SW 1271 (cell line): ENCODE data around the gene MKI67.
"Not testable (repeated sequence)": the region's sequence is repeated elsewhere in the genome, so short reads cannot be mapped to it uniquely, and the experiment has no call there.

Experiments used
- DNase-seq, 2 experiments: peaks; one replicate each; lab custom pipeline; 2025; lab: John Stamatoyannopoulos, UW

The MKI67 gene

DNA sequence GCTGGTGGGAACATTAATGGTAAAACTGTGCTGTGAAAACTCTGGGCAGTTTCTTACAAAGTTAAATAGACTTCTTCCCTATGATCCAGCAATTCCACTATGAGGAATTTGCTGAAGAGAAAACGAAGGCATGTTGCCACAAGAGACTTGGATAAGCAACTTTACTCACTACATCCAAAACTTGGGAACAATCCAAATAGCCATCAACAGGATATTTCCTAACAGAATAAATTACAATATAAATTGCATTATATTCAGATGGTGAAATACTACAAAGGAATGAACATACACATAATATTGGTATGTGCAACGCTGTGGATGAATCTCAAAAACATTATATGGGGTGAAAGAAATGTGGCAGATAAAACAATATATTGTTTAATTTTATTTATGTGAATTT is 21.4 kb upstream of the MKI67 start:
- no peak for DNase-seq

DNA sequence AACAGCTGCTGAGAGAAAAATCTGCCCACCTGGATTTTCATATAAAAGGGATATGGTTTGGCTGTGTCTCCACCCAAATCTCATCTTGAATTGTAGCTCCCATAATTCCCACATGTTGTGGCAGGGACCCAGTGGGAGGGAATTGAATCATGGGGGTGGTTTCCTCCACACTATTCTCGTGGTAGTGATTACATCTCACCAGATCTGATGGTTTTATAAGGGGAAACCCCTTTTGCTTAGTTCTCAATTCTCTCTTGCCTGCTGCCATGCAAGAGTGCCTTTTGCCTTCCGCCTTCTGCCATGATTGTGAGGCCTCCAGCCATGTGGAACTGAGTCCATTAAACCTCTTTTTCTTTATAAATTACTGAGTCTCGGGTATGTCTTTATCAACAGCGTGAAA is 20.8 kb upstream of the MKI67 start:
- DNase-seq: no peak

DNA sequence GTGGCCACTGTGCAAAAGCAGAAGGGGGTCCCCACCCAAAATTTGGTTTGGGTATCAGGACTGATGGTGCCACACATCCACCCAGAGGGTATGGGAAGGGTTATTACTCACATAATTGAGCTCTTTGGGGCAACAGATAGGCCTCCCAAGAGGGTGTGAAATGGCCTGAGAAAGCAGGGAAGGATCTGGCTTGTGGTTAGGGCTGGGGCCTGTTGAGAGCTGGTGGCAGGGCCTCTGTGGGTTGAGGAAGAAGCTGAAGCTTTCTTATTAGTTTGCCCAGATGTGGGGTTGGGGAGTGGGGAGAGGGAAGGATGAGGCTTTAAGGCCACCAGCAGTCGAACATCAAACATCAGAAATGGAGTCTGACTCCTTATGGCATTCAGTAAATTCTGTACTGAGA is 18.3 kb upstream of the MKI67 start:
- DNase-seq: no peak

DNA sequence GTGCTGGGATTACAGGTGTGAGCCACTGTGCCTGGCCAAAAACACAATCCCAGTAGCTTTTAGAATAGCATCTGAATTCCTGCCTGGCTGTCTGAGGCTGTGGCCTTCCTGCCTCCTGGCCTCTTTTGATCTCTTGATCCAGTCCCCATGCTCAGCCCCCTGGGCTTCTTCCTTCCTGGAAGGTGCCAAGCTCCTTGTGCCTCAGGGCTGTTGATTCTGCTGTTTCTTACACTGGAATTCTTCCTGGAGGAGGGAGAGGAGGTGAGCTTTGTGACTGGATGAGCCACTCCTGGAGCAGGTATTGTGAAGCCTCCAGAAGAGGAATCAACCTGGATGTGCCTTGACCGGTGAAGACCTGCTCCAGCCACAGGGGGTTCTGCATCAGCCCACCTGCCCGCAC is 17.3 kb upstream of the MKI67 start:
- no peak for DNase-seq

DNA sequence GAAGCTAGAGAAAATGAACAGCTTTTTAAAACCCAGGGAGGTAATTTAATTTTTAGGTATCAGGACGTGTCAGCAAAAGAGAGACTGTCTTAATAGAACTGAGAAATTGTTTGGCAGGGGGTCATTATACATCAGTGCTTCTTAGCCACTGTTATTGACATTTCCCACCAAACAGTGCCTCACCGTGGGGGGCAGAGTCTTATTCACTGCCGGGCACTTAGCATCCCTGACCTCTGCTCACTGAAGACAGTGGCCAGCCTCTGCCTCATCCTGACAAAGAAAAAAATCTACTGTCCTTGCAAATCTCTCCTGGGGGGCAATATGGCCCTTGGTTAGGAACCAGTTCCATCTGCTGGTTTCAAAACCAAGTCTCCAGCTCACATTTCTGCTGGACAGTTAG is 14.2 kb upstream of the MKI67 start:
- no peak for DNase-seq

DNA sequence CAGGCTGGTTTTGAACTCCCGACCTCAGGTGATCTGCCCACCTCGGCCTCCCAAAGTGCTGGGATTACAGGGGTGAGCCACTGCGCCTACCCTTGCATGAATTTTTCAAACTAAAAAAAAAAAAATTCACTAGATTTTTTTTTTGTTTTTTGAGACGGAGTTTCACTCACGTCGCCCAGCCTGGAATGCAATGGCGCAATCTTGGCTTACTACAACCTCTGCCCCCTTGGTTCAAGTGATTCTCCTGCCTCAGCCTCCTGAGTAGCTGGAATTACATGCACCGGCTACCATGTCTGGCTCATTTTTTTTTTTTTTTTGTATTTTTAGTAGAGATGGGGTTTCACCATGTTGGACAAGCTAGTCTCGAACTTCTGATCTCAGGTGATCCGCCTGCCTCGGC is 12.2 kb upstream of the MKI67 start:
- not testable (repeated sequence) for DNase-seq

DNA sequence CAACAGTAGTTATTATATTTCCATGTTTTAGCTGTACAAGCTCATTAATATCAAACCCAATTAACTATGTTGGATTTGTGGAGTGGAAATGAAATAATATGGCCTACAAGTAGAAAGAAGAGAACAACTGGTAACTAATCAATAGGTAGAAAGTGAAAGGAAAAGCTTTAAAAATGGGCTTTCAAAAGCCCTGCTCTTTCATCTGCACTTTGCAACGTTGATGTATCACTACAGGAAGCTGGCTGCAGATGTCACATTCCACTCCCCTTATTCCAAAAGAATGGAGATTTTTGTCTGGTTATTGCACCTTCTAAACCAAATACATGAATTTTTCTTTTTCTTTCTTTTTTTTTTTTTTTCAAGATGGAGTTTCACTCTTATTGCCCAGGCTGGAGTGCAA is 11.7 kb upstream of the MKI67 start:
- DNase-seq: no peak

DNA sequence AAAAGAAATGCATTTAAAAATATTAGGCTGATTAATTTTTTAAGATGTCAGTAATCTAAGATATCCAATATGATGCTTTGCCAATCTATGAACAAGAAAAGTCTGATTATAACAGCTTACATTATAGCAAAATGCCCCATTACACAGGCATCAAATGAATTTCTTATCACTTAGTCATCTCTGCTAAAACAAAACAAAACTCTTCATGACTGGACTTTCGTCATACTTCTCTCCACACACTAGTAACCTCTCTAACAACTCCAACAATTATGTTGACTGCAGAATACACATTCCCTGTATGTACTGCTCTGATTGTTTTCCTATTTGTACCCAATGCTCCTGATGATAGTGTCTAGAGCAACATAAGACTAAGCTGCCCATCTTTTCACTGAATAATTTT is 3.8 kb upstream of the MKI67 start:
- peak in 1 of 2 experiments; percentile 39 for DNase-seq

DNA sequence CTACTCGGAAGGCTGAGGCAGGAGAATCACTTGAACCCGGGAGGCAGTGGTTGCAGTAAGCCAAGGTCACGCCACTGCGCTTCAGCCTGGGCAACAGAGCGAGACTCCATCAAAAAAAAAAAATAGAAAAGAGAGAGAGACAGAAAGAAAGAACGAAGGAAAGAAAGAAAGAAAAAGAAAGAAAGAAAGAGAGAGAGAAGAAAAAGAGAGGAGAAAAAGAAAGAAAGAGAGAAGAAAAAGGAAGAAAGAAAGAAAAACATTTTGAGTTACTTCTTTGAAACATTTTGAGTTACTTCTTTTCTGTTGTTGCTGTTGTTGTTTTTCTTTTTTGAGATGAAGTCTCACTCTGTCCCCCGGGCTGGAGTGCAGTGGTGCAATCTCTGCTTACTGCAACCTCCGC is 2.4 kb upstream of the MKI67 start:
- DNase-seq: no peak

DNA sequence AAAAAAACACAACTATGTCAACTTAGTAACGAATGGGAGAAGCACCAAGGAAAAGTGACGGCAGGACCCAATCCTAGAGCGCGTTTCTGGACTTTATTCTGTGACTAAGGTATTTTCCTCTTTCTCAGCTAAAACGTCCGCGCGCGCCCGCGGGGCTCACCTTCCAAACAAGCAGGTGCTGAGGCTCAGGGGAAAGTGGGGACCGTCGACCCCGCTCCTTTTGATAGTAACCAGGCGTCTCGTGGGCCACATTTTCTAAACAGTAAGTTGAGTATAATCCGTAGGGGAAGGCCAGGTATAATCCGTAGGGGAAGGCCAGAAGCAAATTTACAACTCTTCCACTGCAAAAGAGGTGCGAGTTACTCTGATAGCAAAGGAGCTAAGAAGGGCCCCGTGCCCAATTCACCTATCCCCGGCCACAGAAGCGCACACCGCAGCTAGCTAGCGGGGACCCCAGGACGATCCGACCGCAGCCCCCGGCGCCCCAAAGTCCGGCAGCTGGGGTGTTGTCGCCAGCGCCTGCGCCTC is 743 bp downstream of the MKI67 start:
- no peak for DNase-seq

DNA sequence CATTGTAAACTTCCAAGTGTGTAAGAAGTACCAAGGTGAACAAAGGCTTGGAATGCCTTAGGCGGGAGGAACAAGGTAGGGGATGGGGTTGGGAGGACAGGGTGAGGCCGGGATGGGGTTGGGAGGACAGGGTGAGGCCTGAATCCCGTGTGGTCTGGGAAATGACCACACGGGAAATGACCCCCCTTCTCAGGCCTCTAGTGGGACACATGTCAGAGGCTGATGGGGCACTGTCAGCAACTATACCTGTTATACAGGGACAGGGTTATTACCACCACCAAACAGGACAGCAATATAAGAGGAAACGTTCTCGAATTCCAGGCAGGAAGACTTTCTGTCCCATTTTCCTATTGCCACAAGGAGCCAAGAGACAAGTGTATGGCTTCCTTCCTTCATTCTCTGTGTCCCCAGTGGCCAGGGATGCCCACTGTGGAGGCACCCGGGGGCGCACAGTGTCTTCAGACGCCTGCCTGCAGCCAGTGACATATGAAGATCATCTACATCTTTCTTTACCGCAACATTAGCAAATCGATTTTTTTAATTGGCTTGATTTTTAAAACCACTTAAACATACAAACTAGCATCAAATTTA is 1.3 kb downstream of the MKI67 start:
- no peak for DNase-seq

DNA sequence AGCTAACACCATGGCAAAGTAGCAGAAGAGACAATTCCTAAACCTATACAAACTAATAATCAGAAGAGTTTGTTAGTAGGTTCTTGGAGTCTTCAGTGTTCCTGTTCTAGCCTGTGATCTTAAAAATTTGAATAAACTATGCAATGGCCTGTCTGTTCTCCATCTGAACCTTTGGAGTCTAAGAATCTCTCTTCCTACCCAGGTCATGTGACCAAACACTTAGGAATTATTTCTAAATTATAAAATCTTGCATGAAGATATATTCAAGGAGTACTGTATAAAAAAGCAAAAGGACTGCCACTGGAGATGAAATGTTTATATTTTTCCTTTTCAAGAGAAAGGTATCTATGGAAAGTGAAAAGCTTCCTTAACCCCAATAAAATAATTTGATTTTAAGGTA is 2.4 kb downstream of the MKI67 start:
- DNase-seq: no peak

DNA sequence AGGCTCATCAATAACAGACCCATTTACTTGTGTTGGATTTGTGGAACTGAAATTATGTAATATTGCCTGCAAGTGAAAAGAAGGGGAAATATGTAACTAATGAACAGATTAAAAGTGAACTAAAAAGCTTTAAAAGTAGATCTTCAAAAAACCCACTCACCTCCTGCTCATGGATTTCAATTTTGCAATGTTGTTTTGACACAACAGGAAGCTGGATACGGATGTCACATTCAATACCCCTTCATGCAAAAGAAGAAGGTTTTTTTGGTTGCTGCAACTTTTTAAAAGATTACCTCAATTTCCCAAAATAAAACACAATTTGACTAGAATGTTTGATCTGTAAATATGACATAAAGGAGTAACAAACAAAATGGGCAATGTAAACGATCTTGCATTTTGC is 3.3 kb downstream of the MKI67 start:
- DNase-seq: no peak

DNA sequence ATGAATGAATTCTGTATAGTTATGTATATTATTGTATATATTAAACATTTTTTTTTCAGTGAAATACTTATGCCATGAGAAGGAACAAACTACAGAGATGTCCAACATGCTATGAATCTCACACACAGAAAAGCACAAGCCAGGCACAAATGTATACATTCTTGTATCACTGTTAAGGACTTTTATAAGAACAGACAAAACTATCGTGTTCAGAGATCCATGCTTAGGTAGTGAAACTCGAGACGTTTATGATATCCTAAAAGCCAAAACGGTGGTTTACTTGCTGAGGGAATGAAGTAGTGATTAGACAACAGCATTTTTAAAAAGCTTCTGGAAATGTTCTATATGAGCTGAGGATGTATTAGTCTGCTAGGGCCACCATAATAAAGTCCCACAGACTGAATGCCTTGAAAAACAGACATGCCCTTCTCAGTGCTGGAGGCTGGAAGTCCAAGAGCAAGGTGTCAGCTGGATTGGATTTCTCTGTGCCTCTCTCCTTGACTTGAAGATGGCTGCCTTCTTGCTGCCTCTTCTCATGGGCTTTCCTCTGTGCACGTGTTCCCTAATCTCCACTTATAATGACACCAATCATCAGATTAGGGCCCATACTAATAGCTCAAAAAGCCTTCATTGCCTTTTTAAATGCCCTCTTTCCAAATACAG is 4.3 kb downstream of the MKI67 start:
- no peak for DNase-seq

DNA sequence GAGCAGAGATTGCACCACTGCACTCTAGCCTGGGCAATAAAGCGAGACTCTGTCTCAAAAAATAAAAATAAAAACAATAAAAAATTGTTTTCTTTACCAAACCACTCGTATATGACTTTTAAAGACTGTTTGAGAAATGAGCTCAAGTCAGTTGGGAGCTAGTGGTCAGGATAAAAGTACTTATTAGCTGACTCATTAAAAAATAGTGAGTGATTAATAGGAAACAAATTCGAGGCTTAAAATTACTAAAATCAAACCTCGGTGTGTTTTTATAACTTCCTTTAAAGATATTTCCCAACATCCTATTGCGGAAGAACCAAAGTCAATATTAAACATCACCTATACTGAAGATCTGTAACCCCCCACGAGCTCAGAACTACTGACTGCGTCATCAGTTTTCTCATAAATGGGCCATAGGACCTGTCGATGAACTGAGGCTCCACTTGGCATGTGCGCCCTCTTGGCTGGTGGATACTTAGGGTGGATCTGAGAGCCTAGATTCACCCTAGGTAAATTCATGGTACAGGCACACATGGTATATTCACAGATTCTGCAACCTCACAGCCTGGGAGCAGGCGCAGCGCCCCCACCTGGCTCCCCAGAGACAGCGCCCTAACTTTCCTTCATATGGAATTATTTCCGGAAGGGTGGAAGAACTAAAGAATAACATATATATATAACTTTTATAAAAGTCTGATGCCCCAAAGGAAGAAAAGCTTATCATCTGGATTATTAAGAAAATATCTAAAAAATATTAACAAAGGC is 9.2 kb downstream of the MKI67 start:
- no peak for DNase-seq

DNA sequence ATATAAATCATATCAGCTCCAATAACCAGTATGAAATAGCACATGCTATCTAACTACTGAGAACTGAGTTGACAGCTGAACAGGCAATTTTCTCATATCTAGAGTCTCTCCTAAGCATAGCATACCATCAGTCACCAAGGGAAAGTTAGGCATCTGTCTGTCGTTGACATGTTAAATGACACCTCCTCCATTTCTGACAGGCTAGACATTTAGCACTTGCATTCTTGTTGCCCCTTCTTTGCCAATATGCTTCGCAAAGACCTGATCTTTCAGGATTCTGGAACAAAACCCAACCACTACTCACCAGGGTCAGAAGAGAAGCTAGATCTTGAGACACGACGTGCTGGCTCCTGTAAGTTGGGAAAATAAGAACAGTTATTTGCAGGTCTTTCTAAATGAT is 10.0 kb downstream of the MKI67 start:
- no peak for DNase-seq

DNA sequence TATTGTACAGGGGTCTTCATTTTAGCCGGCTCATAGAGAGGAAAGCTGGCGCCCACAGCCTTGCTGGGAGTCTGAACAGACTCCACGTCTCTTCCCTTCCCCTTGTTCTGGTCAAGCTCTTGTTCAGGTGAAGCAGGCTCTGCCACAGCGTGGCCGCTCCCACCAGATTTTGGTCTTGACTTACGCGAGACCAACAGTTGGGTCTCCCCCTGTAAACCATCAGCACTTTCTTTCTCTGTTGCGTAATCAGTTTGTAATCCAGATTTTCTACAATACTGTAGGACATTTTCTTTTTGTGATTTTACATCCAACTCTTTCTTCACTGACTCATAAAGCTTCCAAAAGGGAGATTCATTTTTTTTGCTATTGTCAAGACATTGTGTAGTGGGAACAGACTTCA is 10.9 kb downstream of the MKI67 start:
- no peak for DNase-seq

DNA sequence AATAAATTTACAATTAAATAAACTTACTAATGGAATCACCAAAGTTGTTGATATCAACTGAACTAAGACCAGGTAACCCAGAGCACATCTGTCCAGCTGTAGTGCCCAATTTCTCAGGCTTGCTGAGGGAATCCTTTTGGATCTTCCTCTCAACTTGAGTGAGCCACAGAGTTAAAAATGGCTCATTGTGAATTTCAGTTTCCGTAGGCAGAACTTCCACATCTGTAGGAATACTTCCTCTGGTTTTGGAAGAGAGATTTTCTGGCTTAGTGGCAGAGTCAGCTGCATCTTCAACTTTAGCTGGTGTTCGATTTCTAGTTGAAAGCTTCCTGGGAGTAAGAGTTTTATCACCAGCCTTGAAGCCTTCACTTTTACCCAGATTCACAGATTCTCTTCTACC is 11.3 kb downstream of the MKI67 start:
- no peak for DNase-seq

DNA sequence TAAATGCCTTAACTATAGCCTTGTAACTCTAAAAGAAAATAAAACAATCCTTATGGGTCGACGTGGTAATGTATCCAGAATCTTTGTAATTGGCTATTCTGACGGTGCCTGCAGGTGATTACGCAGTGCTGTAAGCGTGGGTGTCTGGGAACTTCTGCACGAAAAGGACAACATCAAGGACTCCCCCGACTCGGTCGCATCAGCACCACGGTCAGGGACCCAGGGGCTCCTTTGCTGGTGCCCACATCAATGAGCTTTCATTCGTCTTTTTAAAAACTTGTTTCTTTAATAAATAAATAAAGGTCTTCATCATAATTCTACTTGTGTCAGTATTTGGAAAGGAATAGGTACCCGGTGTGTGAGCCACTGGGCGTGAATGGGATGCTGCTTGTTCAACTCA is 13.2 kb downstream of the MKI67 start:
- no peak for DNase-seq

DNA sequence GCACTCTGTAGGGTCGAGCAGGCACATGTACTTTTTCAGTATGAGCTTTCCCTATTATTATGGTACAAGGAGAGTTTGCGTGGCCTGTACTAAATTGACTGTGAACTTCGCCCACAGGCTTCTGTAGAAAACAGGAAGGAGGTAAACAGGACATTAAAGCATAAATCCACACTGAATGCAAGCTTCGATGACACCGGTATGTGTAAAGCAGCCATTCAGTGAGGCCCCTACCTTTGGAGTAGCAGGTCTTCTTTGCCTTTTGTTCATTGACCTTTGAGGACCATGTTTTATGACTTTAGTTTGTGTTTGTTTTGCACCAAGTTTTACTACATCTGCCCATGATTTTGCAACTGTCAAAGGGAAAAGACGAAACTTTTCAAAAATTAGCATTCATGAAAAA is 14.5 kb downstream of the MKI67 start:
- no peak for DNase-seq

DNA sequence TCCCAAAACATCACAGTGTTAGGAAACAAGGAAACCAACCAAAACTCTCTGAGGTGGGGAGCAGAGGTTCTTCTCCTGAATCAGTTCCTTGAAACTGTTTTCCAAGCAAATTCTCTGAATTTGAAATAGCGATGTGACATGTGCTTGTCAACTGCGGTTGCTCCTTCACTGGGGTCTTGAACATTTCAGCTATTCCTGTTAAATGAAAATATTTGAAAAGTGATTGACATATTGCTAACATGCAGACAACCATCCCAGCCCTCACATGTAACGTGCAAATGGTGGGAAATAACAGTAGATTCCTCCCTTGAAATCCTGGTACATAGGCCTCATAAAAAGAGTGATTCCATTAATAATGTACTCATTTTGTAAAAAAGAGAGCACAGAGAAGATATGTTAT is 15.9 kb downstream of the MKI67 start:
- no peak for DNase-seq

DNA sequence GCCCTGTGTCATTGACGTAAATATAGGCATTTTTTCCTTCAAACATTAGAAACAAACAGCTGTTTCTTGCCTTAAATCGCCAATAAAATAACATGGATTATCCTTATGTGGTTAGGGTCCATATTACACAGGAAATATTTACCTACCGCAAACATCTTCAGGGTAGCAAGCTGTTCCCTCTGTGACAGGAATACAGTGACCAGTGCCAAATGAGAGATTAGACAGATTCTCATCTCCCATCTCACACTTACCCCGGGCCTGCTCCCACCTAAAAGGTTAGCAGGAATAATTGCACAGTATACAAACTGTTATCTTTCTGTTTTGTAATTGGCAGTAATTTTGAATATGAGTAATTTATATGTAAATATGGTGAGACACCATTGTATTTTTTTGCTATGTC is 16.5 kb downstream of the MKI67 start:
- DNase-seq: no peak

DNA sequence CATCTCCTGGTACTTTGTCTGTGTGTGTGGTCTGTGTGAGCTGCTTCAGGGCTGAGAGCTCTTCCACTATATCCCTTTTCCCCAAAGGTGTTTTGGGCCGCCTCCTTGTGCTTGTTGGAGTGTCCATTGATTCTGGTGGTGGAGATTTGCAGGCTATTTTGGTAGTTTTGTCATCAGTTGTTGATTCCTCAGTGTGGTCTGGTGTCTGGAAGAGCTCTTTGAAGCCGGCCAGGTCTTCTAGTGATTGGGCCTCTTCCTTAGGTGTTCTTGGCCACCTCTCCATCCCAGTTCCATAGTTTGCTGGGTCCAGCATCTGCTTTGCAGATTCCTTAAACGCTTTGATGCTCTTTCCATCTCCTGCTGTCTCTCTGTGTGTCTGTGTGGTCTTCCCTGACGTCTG is 20.8 kb downstream of the MKI67 start:
- DNase-seq: no peak
